ENCODE measurements around the gene KCNT2. TPM values are rescaled to one million over a fixed set of nuclear protein-coding genes. Genes with fewer than 3 reads are reported as not detected.

The KCNT2 gene
- total and polyA plus RNA-seq, 8 donors, result 2.7 to 6.8 (median 5.1) TPM

DNA sequence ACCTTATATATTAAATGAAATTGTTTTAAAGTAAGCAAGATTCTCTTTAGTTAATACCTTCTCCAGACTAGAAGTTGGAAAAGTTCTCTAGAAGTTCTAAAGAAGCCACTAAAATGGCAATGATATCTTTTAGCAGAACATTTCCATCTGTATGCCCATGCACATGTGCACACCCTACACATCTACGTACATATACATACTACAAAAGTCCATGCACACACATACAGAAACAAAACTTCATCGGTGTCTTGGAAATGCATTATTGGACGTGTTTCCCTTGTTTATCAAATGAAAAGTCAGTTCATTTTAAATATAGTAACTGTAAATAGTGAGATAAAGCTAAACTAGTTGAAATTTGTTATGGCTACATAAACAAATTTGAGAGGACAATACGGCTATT is 114.4 kb downstream of the KCNT2 start:
- no peak for TF ChIP-seq CTCF (IDR thresholded peaks at IDR 0.05)
- no peaks in the 10 kb centered on the region for H3K36me3 ChIP-seq
- no peak overlapping the region for H3K27ac ChIP-seq
- H3K4me1 ChIP-seq, result no peaks in the 10 kb centered on the region
- intact Hi-C loops (cut with DNase I), result no loop called here
- H3K4me3 ChIP-seq, result no peak overlapping the region
- DNase-seq (no peak), ATAC-seq (no peak)
- H3K9me3 ChIP-seq, result no peaks in the 10 kb centered on the region
- H3K27me3 ChIP-seq, result no peaks in the 10 kb centered on the region

DNA sequence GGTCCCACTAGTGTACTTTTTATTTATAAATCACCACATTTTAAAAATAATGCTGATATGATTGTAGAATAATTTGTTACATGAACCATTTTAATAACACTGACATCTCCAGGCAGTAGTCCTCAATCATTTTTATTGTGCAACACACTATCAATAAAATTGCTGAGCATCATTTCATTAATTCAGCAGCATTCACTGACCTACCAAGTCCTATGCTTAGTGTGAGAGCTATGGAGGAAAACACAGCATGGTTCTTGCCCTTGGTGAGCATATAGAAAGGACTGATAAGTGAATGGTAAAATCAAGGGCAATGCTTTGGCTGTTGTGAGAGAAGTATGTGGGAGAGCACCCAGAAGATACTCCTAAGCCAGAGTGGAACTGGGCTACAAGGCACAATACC is 119.7 kb downstream of the KCNT2 start:
- intact Hi-C loops (cut with DNase I), result no loop called here
- no peak overlapping the region for H3K4me3 ChIP-seq
- H3K9me3 ChIP-seq, result no peaks in the 10 kb centered on the region
- no peaks in the 10 kb centered on the region for H3K27me3 ChIP-seq
- H3K4me1 ChIP-seq, result no peaks in the 10 kb centered on the region
- ATAC-seq (no peak), DNase-seq (no peak)
- H3K36me3 ChIP-seq, result no peaks in the 10 kb centered on the region
- TF ChIP-seq CTCF (IDR thresholded peaks at IDR 0.05), result no peak
- H3K27ac ChIP-seq, result no peak overlapping the region

- Histone ChIP-seq H3K36me3 (no peaks in the 10 kb centered on the region), H3K4me3 (no peak overlapping the region), H3K9me3 (no peaks in the 10 kb centered on the region), H3K4me1 (no peaks in the 10 kb centered on the region), H3K27ac (no peak overlapping the region), H3K27me3 (no peaks in the 10 kb centered on the region)
- TF ChIP-seq CTCF (IDR thresholded peaks at IDR 0.05), result no peak
- ATAC-seq, result no peak
- intact Hi-C loops (cut with DNase I), result no loop called here
- no peak for DNase-seq
These were observed 121.9 kb downstream of the KCNT2 start for GRCh38 chr1:196486346-196486745.

GRCh38 chr1:196481616-196482015 is 126.6 kb downstream of the KCNT2 start:
- Histone ChIP-seq H3K9me3 (no peaks in the 10 kb centered on the region), H3K4me1 (no peaks in the 10 kb centered on the region), H3K27ac (no peak overlapping the region), H3K4me3 (no peak overlapping the region), H3K36me3 (no peaks in the 10 kb centered on the region), H3K27me3 (no peaks in the 10 kb centered on the region)
- TF ChIP-seq CTCF (IDR thresholded peaks at IDR 0.05), result no peak
- no peak for DNase-seq
- ATAC-seq, result no peak
- intact Hi-C loops (cut with DNase I), result no loop called here

DNA sequence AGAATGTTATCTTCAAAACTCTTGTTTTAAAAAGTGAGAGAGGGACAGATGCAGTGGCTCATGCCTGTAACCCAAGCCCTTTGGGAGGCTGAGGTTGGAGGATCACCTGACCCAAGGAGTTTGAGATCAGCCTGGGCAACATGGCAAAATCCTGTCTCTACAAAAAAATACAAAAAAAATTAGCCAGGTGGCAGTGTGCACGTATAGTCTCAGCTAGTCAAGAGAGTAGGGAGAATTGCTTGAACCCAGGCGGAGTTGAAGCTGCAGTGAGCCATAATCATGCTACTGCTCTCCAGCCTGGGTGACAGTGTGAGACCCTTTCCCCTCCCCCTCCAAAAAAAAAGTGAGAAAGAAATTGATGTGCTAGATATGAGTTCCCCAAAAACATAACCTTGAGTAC is 131.0 kb downstream of the KCNT2 start:
- no peak for TF ChIP-seq CTCF (IDR thresholded peaks at IDR 0.05)
- no peaks in the 10 kb centered on the region for H3K9me3 ChIP-seq
- H3K4me1 ChIP-seq, result no peaks in the 10 kb centered on the region
- no peak for DNase-seq
- no peaks in the 10 kb centered on the region for H3K36me3 ChIP-seq
- H3K4me3 ChIP-seq, result no peak overlapping the region
- no peaks in the 10 kb centered on the region for H3K27me3 ChIP-seq
- no peak overlapping the region for H3K27ac ChIP-seq
- no peak for ATAC-seq
- intact Hi-C loops (cut with DNase I), result no loop called here

Data from left lung (tissue), 10 donors.